ENCODE results near the gene APOA4. TPM values are rescaled to one million over a fixed set of nuclear protein-coding genes. Genes with fewer than 3 reads are reported as not detected.

The APOA4 gene
- total and polyA plus RNA-seq, 2 donors (not counting 3 experiments of a cell fraction or from before 2014, with no cell fraction given) = not detected

- H2AFZ ChIP-seq (ENCODE audit: low read depth, low read length) = no peak overlapping the region
- no peak overlapping the region for H3K9ac ChIP-seq (replicated peaks; ENCODE audit: extremely low read depth, insufficient read depth, low read length)
- ChIA-PET POLR2A (no interaction called here), CTCF (interaction anchor here (1.1 to 5.0 kb wide), 4 partner anchors 20 to 272 kb away, joined by 3 to 272 read pairs (median 4); partner anchors contain the start of gene APOA5)
- H3K9me3 ChIP-seq (replicated peaks; ENCODE audit: control insufficient read depth, insufficient read depth, low read length) = no peaks in the 10 kb centered on the region
- peaks cover 6% of the 10 kb centered on the region for H3K4me1 ChIP-seq (ENCODE audit: control insufficient read depth, extremely low read depth, insufficient read depth, low read length)
- H3K36me3 ChIP-seq (ENCODE audit: control insufficient read depth in 2 of 2, extremely low read depth in 1 of 2, insufficient read depth in 2 of 2, low read length in 2 of 2) = no peaks in the 10 kb centered on the region
- H3K4me3 ChIP-seq (replicated peaks in 1 of 3; ENCODE audit: insufficient read depth in 1 of 3, low read depth in 1 of 3, low read length in 3 of 3) = no peak overlapping the region
- H4K20me1 ChIP-seq (replicated peaks; ENCODE audit: control insufficient read depth, extremely low read depth, insufficient read depth, low read length) = no peaks in the 10 kb centered on the region
- no peaks in the 10 kb centered on the region for H3K27me3 ChIP-seq (ENCODE audit: control insufficient read depth in 2 of 2, insufficient read depth in 2 of 2, low read length in 2 of 2)
- dilution Hi-C loops (cut with MboI; ENCODE audit: extremely low pct_ligation_motif_present, low sequenced_read_pairs) = no loop called here
- H3K4me2 ChIP-seq (ENCODE audit: insufficient read depth, low read length) = no peak overlapping the region
- BruUV-seq (replicated peaks) = no TSS peak
- no peaks in the 10 kb centered on the region for H3K79me2 ChIP-seq (ENCODE audit: control insufficient read depth, insufficient read depth, low read length)
- no peak for FAIRE-seq
- TF ChIP-seq EZH2 (IDR thresholded peaks at IDR 0.05; ENCODE audit: borderline replicate concordance, low read depth, low read length, severe bottlenecking) (no peak), GATA2 (IDR thresholded peaks at IDR 0.05; ENCODE audit: insufficient read depth, insufficient read length, low read depth, low read length) (no peak)
- DNase-seq (ENCODE audit: low read depth, low spot score) = no peak
- H3K27ac ChIP-seq (ENCODE audit: insufficient read depth, low read depth, low read length) = no peak overlapping the region
- intact Hi-C loops (cut with micrococcal nuclease) = no loop called here
- no peaks in the 10 kb centered on the region for H3K9me1 ChIP-seq (replicated peaks; ENCODE audit: control insufficient read depth, extremely low read depth, insufficient read depth, low read length)
These were observed 10.3 kb upstream of the APOA4 start for GRCh38 chr11:116833491-116833815.

GRCh38 chr11:116832350-116833290, 9.5 kb upstream of the APOA4 start:
- no peaks in the 10 kb centered on the region for H3K79me2 ChIP-seq (ENCODE audit: control insufficient read depth, insufficient read depth, low read length)
- no TSS peak for BruUV-seq (replicated peaks)
- CTCF ChIA-PET = interaction anchor here (0.8 to 1.1 kb wide), 2 partner anchors 41 to 273 kb away, joined by 4 to 5 read pairs; partner anchors contain the start of gene APOA5
- DNase-seq (ENCODE audit: low read depth, low spot score) (no peak), FAIRE-seq (no peak)
- H3K27ac ChIP-seq (ENCODE audit: insufficient read depth, low read depth, low read length) = no peak overlapping the region
- no peak overlapping the region for H3K4me2 ChIP-seq (ENCODE audit: insufficient read depth, low read length)
- no peaks in the 10 kb centered on the region for H4K20me1 ChIP-seq (replicated peaks; ENCODE audit: control insufficient read depth, extremely low read depth, insufficient read depth, low read length)
- intact Hi-C loops (cut with micrococcal nuclease) = no loop called here
- H3K27me3 ChIP-seq (ENCODE audit: control insufficient read depth in 2 of 2, insufficient read depth in 2 of 2, low read length in 2 of 2) = no peaks in the 10 kb centered on the region
- peaks cover 6% of the 10 kb centered on the region for H3K4me1 ChIP-seq (ENCODE audit: control insufficient read depth, extremely low read depth, insufficient read depth, low read length)
- H3K4me3 ChIP-seq (replicated peaks in 1 of 3; ENCODE audit: insufficient read depth in 1 of 3, low read depth in 1 of 3, low read length in 3 of 3) = no peak overlapping the region
- POLR2A ChIA-PET = no interaction called here
- TF ChIP-seq POLR2A (IDR thresholded peaks at IDR 0.05; ENCODE audit: low read depth, low read length) (no peak), CTCF (IDR thresholded peaks at IDR 0.05; ENCODE audit: extremely low read depth in 1 of 2, insufficient read depth in 1 of 2, low read depth in 1 of 2, low read length in 2 of 2) (no peak), GATA2 (IDR thresholded peaks at IDR 0.05; ENCODE audit: insufficient read depth, insufficient read length, low read depth, low read length) (no peak), EZH2 (IDR thresholded peaks at IDR 0.05; ENCODE audit: borderline replicate concordance, low read depth, low read length, severe bottlenecking) (no peak), MAX (IDR thresholded peaks at IDR 0.05; ENCODE audit: insufficient read depth, insufficient read length) (no peak), JUN (IDR thresholded peaks at IDR 0.05; ENCODE audit: borderline replicate concordance, insufficient read depth, insufficient read length, low read depth) (no peak), POLR2AphosphoS5 (IDR thresholded peaks at IDR 0.05; ENCODE audit: insufficient read depth, low read depth, low read length) (no peak), MYC (IDR thresholded peaks at IDR 0.05; ENCODE audit: low read depth, low read length) (no peak), FOS (IDR thresholded peaks at IDR 0.05; ENCODE audit: borderline replicate concordance, insufficient read depth, low read length) (no peak)
- dilution Hi-C loops (cut with MboI; ENCODE audit: extremely low pct_ligation_motif_present, low sequenced_read_pairs) = no loop called here
- H3K9ac ChIP-seq (replicated peaks; ENCODE audit: extremely low read depth, insufficient read depth, low read length) = no peak overlapping the region
- H3K9me3 ChIP-seq (replicated peaks; ENCODE audit: control insufficient read depth, insufficient read depth, low read length) = no peaks in the 10 kb centered on the region
- H3K9me1 ChIP-seq (replicated peaks; ENCODE audit: control insufficient read depth, extremely low read depth, insufficient read depth, low read length) = no peaks in the 10 kb centered on the region
- no peaks in the 10 kb centered on the region for H3K36me3 ChIP-seq (ENCODE audit: control insufficient read depth in 2 of 2, extremely low read depth in 1 of 2, insufficient read depth in 2 of 2, low read length in 2 of 2)
- H2AFZ ChIP-seq (ENCODE audit: low read depth, low read length) = no peak overlapping the region
